AG04450 (cell line): ENCODE measurements around the gene GATA1. TPM values are rescaled to one million over a fixed set of nuclear protein-coding genes. Genes with fewer than 3 reads are reported as not detected.

Experiments
- CTCF ChIA-PET: fragments of 300-600, 350-600 bp; formaldehyde crosslinking; extraction: SDS; loops from one replicate; lab custom pipeline; 2022; ENCODE audit warnings: antibody characterized with exemption, inconsistent platforms; lab: Charles Lee
- POLR2A ChIA-PET: fragments of 350-600 bp; formaldehyde crosslinking; extraction: SDS; loops from one replicate; lab custom pipeline; 2021; ENCODE audit warnings: antibody characterized with exemption, inconsistent platforms; lab: Yijun Ruan, JAX
- DNase-seq: peaks from one replicate; pipeline ENCODE4 v3.0.0-alpha.2; 2011; ENCODE audit warnings: low read depth, low spot score
- H3K27ac ChIP-seq: one replicate; pipeline ENCODE4 v1.5.1; 2012; ENCODE audit warnings: low read depth, low read length, control low read depth
- H3K27me3 ChIP-seq: one replicate; pipeline ENCODE4 v1.6.0; 2012; ENCODE audit warnings: low read length; ENCODE audit not compliant: control insufficient read depth, insufficient read depth
- H3K4me3 ChIP-seq: 2 replicates; pipeline ENCODE4 v1.5.1; 2011; ENCODE audit warnings: mild to moderate bottlenecking, low read depth, low read length, control low read depth
- H3K9me3 ChIP-seq: 2 replicates; pipeline ENCODE4 v1.5.1; 2012; ENCODE audit warnings: low read length; ENCODE audit not compliant: control insufficient read depth, insufficient read depth
- CTCF ChIP-seq: IDR thresholded peaks from 2 replicates; pipeline ENCODE4 v1.5.1; 2011; ENCODE audit warnings: low read depth, low read length, control low read depth, inconsistent platforms
- polyA plus RNA-seq: library from polyadenylated mRNA; depleted of rRNA; stranded (reverse); fragments of >200 nt; gene quantifications from 2 replicates; pipeline ENCODE4 v1.2.3, GENCODE V29; 2011

The GATA1 gene
- polyA plus RNA-seq, 1 experiment = not detected

GRCh38 chrX:48753708-48754228 is 32.6 kb upstream of the GATA1 start:
- ChIA-PET POLR2A (no interaction called here), CTCF (no interaction called here)
- no peaks in the 10 kb centered on the region for H3K9me3 ChIP-seq
- H3K27me3 ChIP-seq = no peaks in the 10 kb centered on the region
- H3K27ac ChIP-seq = no peak overlapping the region
- DNase-seq = no peak
- TF ChIP-seq CTCF = no peak
- H3K4me3 ChIP-seq = no peak overlapping the region

GRCh38 chrX:48754238-48754637 is 32.2 kb upstream of the GATA1 start:
- ChIA-PET CTCF (no interaction called here), POLR2A (no interaction called here)
- no peak for DNase-seq
- Histone ChIP-seq H3K27me3 (no peaks in the 10 kb centered on the region), H3K27ac (no peak overlapping the region), H3K4me3 (no peak overlapping the region), H3K9me3 (no peaks in the 10 kb centered on the region)
- TF ChIP-seq CTCF = no peak

- ChIA-PET POLR2A (no interaction called here), CTCF (interaction anchor here (0.6 kb wide), 1 partner anchor 83 kb away, joined by 3 read pairs; no protein-coding TSS in a partner anchor)
- no peak within 1 kb of the TSS for H3K27ac ChIP-seq
- H3K9me3 ChIP-seq = no peaks in the 10 kb centered on the region
- DNase-seq = no peak
- peaks cover 5% of the 10 kb centered on the region for H3K27me3 ChIP-seq
- TF ChIP-seq CTCF = peak; percentile 21; the same call in 1 of the 2 replicates
- H3K4me3 ChIP-seq = no peak within 1 kb of the TSS
Measured at GRCh38 chrX:48761674-48762471, 24.5 kb upstream of the GATA1 start, which contains the start of gene GLOD5. Gene GLOD5 (plus strand): TSS chrX:48761747. CDS start chrX:48761791, 44 bp downstream.

- CTCF ChIA-PET = no interaction called here
- Histone ChIP-seq H3K27ac (no peak overlapping the region), H3K4me3 (no peak overlapping the region), H3K9me3 (no peaks in the 10 kb centered on the region), H3K27me3 (no peaks in the 10 kb centered on the region)
- DNase-seq = no peak
- POLR2A ChIA-PET = no interaction called here
- TF ChIP-seq CTCF = no peak
Measured at GRCh38 chrX:48769230-48769629, 17.2 kb upstream of the GATA1 start.

- Histone ChIP-seq H3K9me3 (no peaks in the 10 kb centered on the region), H3K27me3 (no peaks in the 10 kb centered on the region), H3K4me3 (no peak overlapping the region), H3K27ac (no peak overlapping the region)
- DNase-seq = no peak
- ChIA-PET POLR2A (no interaction called here), CTCF (interaction anchor here (0.7 kb wide), 1 partner anchor 138 kb away, joined by 3 read pairs; no protein-coding TSS in a partner anchor)
- TF ChIP-seq CTCF = no peak
Measured at GRCh38 chrX:48770296-48770695, 16.1 kb upstream of the GATA1 start.
